Measurements from ENCODE around the gene FTO. TPM values are rescaled to one million over a fixed set of nuclear protein-coding genes. Genes with fewer than 3 reads are reported as not detected.

Gene FTO
- total RNA-seq, 4 donors from 2014 or later: 21.3 to 50.5 (median 40.8) TPM

DNA sequence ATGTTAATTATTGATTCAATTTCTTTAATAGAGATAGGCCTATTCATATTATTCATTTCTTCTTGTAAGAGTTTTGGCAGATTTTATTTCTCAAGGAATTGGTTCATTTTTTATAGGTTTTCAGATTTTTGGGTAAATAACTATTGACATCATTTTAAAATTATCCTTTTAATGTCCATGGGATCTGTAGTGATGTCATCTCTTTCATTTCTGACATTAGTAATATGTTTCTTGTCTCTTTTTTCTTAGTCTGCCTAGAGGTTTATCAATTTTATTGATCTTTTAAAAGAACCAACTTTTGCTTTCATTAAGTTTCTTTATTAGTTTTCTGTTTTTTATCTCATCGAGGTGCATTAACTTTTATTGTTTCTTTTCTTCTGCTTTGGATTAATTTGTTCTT is 162.6 kb downstream of the FTO start:
- Histone ChIP-seq H3K4me1 (peaks cover 0 to 4% (median 0%) of the 10 kb centered on the region in 4 donors), H3K27ac (no peak overlapping the region), H3K9me3 (peaks cover 7 to 11% of the 10 kb centered on the region in 2 donors), H3K36me3 (no peaks in the 10 kb centered on the region), H3K4me3 (no peak overlapping the region), H3K27me3 (no peaks in the 10 kb centered on the region)
- DNase-seq: no peak
- TF ChIP-seq, protein P1, sequence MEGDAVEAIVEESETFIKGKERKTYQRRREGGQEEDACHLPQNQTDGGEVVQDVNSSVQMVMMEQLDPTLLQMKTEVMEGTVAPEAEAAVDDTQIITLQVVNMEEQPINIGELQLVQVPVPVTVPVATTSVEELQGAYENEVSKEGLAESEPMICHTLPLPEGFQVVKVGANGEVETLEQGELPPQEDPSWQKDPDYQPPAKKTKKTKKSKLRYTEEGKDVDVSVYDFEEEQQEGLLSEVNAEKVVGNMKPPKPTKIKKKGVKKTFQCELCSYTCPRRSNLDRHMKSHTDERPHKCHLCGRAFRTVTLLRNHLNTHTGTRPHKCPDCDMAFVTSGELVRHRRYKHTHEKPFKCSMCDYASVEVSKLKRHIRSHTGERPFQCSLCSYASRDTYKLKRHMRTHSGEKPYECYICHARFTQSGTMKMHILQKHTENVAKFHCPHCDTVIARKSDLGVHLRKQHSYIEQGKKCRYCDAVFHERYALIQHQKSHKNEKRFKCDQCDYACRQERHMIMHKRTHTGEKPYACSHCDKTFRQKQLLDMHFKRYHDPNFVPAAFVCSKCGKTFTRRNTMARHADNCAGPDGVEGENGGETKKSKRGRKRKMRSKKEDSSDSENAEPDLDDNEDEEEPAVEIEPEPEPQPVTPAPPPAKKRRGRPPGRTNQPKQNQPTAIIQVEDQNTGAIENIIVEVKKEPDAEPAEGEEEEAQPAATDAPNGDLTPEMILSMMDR (IDR thresholded peaks at IDR 0.05): no peak
- TF ChIP-seq POLR2AphosphoS5 (IDR thresholded peaks at IDR 0.05) (no peak), POLR2A (IDR thresholded peaks at IDR 0.05) (no peak), EP300 (IDR thresholded peaks at IDR 0.05; ENCODE audit: low read depth) (no peak)
- intact Hi-C loops (cut with DNase I; ENCODE audit: low total_unique reads) (no loop called here), in situ Hi-C loops (cut with MboI; ENCODE audit: low pct_ligation_motif_present in 1 of 4, low pct_unique_long_range_greater_than_20kb in 1 of 4, low sequenced_read_pairs in 3 of 4) (no loop called here)
- 87 to 100% methylated on average over 1 of the region's 1 CpG for WGBS, 2 donors (ENCODE audit: low coverage in 1 of 2)

DNA sequence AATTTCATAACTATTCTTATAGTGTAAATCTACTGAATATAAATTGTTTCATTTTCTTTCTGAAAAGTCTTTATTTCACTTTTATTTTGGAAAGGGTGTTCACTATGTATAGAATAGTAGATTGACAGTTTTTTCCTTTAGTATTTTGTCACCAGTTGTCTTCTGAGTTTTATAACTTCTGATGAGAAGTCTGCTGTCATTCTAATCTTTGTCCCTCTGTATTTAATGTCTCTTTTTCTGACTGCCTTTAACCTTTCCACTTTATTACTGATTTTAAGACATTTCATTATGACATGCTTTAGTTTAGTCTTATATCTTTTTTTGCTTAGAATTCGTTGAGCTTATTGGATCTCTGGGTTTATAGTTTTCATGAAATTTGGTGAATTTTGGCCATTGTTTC is 166.9 kb downstream of the FTO start:
- intact Hi-C loops (cut with DNase I; ENCODE audit: low total_unique reads) (no loop called here), in situ Hi-C loops (cut with MboI; ENCODE audit: low pct_ligation_motif_present in 1 of 4, low pct_unique_long_range_greater_than_20kb in 1 of 4, low sequenced_read_pairs in 3 of 4) (no loop called here)
- no peak overlapping the region for H3K27ac ChIP-seq
- no peak for TF ChIP-seq POLR2AphosphoS5 (IDR thresholded peaks at IDR 0.05)
- no peak for TF ChIP-seq EP300 (IDR thresholded peaks at IDR 0.05; ENCODE audit: low read depth)
- TF ChIP-seq, protein P1 (IDR thresholded peaks at IDR 0.05): no peak
- no peak for TF ChIP-seq POLR2A (IDR thresholded peaks at IDR 0.05)
- no peaks in the 10 kb centered on the region for H3K4me1 ChIP-seq
- H3K36me3 ChIP-seq: no peaks in the 10 kb centered on the region
- H3K4me3 ChIP-seq: no peak overlapping the region
- DNase-seq: no peak
- WGBS, 2 donors (ENCODE audit: low coverage in 1 of 2): 97 to 100% methylated on average over 1 of the region's 1 CpG
- peaks cover 7 to 11% of the 10 kb centered on the region in 2 donors for H3K9me3 ChIP-seq
- H3K27me3 ChIP-seq: no peaks in the 10 kb centered on the region

DNA sequence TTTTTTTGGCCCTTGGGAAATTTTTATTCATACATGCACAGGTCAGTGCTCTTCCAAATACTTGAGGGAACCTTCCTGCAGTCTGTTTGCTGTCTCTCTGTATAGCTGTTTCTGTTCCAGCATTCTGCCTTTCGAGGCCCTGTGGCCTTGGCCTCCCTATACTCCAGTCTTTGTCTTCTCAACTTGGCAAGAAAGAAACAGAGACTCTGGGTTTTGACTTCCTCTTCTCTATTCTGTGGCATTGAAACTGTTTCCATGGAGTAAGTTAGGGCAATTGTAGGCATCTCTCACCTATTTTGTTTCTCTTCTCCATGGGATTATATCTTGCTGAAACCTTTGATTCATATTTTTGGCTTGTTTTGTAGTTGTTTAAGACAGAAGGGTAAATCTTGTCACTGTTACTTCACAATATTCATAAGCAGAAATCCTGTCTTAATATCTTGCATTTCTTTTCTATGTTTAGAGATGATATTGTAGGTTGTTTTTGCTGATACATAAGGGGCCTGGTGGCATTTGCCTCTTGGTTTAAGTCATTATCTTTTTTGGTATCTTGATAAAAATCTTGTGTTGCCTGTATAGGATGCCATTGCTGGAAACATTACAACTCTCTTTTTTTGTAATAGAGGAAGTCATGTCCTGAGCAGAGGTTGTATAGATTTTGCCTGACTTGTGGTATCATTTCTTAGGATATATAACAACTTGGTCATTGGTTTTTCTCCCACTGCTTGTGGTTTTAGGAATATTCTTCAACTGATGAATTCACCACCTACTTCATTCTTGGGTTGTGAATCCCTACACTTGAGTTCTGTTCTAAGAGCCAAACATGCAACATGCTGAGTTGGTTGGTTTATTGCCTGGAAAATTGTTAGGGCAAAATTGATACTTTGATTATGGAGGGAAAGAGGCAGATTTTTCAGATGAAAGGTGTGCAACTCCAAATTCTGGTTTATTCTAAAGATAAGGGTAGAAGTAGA is 168.6 kb downstream of the FTO start:
- TF ChIP-seq POLR2AphosphoS5 (IDR thresholded peaks at IDR 0.05) (no peak), POLR2A (IDR thresholded peaks at IDR 0.05) (no peak), EP300 (IDR thresholded peaks at IDR 0.05; ENCODE audit: low read depth) (no peak)
- TF ChIP-seq, protein P1 (IDR thresholded peaks at IDR 0.05): no peak
- H3K4me3 ChIP-seq: no peak overlapping the region
- no peak for DNase-seq
- 77 to 88% methylated on average over 1 of the region's 1 CpG for WGBS, 2 donors (ENCODE audit: low coverage in 1 of 2)
- H3K36me3 ChIP-seq: no peaks in the 10 kb centered on the region
- no peaks in the 10 kb centered on the region for H3K27me3 ChIP-seq
- in situ Hi-C loops (cut with MboI; ENCODE audit: low pct_ligation_motif_present in 1 of 4, low pct_unique_long_range_greater_than_20kb in 1 of 4, low sequenced_read_pairs in 3 of 4): no loop called here
- H3K4me1 ChIP-seq: no peaks in the 10 kb centered on the region
- intact Hi-C loops (cut with DNase I; ENCODE audit: low total_unique reads): no loop called here
- no peak overlapping the region for H3K27ac ChIP-seq
- H3K9me3 ChIP-seq: peaks cover 7 to 11% of the 10 kb centered on the region in 2 donors

DNA sequence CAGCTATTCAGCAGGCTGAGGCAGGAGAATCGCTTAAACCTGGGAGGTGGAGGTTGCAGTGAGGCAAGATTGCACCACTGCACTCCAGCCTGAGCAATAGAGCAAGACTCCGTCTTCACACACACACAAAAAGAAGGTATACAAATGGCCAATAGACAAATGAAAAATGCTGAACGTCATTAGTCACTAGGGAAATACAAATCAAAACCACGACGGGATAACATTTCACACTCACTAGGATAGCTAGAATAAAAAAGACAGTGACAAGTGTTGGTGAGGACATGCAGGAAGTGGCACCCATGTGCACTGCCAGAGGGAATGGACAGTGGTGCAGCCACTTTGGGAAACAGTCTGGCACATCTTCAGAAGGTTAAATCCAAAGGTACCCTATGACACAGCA is 172.9 kb downstream of the FTO start:
- Histone ChIP-seq H3K4me3 (no peak overlapping the region), H3K4me1 (no peaks in the 10 kb centered on the region), H3K27me3 (no peaks in the 10 kb centered on the region), H3K36me3 (peaks cover 0 to 14% (median 0%) of the 10 kb centered on the region in 4 donors), H3K9me3 (no peaks in the 10 kb centered on the region), H3K27ac (no peak overlapping the region)
- in situ Hi-C loops (cut with MboI; ENCODE audit: low pct_ligation_motif_present in 1 of 4, low pct_unique_long_range_greater_than_20kb in 1 of 4, low sequenced_read_pairs in 3 of 4): no loop called here
- no peak for TF ChIP-seq EP300 (IDR thresholded peaks at IDR 0.05; ENCODE audit: low read depth)
- TF ChIP-seq, protein P1 (IDR thresholded peaks at IDR 0.05): no peak
- TF ChIP-seq POLR2AphosphoS5 (IDR thresholded peaks at IDR 0.05): no peak
- no peak for TF ChIP-seq POLR2A (IDR thresholded peaks at IDR 0.05)
- WGBS, 2 donors (ENCODE audit: low coverage in 1 of 2): 96 to 97% methylated on average over 5 of the region's 5 CpGs
- DNase-seq: no peak
- intact Hi-C loops (cut with DNase I; ENCODE audit: low total_unique reads): no loop called here
